22Rv1 (cell line): ENCODE results near the gene LRIG3.

Source experiments
- H3K27ac ChIP-seq: fragments of 450-650 bp; 2 replicates; pipeline ENCODE4 v1.5.1; 2017
- CTCF ChIP-seq: fragments of 450-650 bp; IDR thresholded peaks from 2 replicates; pipeline ENCODE4 v1.5.1; 2017; ENCODE audit warnings: mild to moderate bottlenecking
- ZFX ChIP-seq: fragments of 450-650 bp; IDR thresholded peaks from 2 replicates; pipeline ENCODE4 v1.6.1; 2017; ENCODE audit warnings: antibody characterized with exemption, borderline replicate concordance

LRIG3 gene

GRCh38 chr12:58901664-58902063 is 18.6 kb downstream of the LRIG3 start:
- no peak overlapping the region for H3K27ac ChIP-seq
- TF ChIP-seq ZFX (no peak), CTCF (no peak)

- no peak overlapping the region for H3K27ac ChIP-seq
- TF ChIP-seq CTCF: no peak
- TF ChIP-seq ZFX: no peak
These were observed 22.3 kb downstream of the LRIG3 start for GRCh38 chr12:58897969-58898368.

- H3K27ac ChIP-seq: no peak overlapping the region
- TF ChIP-seq ZFX: no peak
- TF ChIP-seq CTCF: no peak
These were observed 24.0 kb downstream of the LRIG3 start for GRCh38 chr12:58896278-58896677.

- no peak for TF ChIP-seq ZFX
- no peak for TF ChIP-seq CTCF
- no peak overlapping the region for H3K27ac ChIP-seq
These were observed 25.3 kb downstream of the LRIG3 start for GRCh38 chr12:58895053-58895452.

- TF ChIP-seq CTCF (no peak), ZFX (no peak)
- no peak overlapping the region for H3K27ac ChIP-seq
These were observed 26.3 kb downstream of the LRIG3 start for GRCh38 chr12:58894040-58894439.

- H3K27ac ChIP-seq: no peak overlapping the region; the same call in 1 of the 2 replicates
- no peak for TF ChIP-seq ZFX
- TF ChIP-seq CTCF: no peak
These were observed 26.8 kb downstream of the LRIG3 start for GRCh38 chr12:58893495-58893894.

GRCh38 chr12:58889557-58889956 is 30.7 kb downstream of the LRIG3 start:
- TF ChIP-seq ZFX (no peak), CTCF (no peak)
- no peak overlapping the region for H3K27ac ChIP-seq
